ENCODE results near the gene CREB3L2. TPM values are rescaled to one million over a fixed set of nuclear protein-coding genes. Genes with fewer than 3 reads are reported as not detected.

CREB3L2 gene
- total RNA-seq, 4 donors from 2014 or later: 7.9 to 19.1 (median 11.7) TPM

- DNase-seq (ENCODE audit: low spot score in 2 of 2): no peak
- H3K4me3 ChIP-seq (ENCODE audit: low read depth, poor library complexity, severe bottlenecking): no peak overlapping the region
- TF ChIP-seq POLR2A (IDR thresholded peaks at IDR 0.05) (no peak), CTCF (IDR thresholded peaks at IDR 0.05) (no peak)
- intact Hi-C loops (cut with DNase I; ENCODE audit: low total_unique reads): no loop called here
- 25 to 36% methylated on average over 5 of the region's 5 CpGs for WGBS, 2 donors
Observed at GRCh38 chr7:137990251-137990941, 11.5 kb downstream of the CREB3L2 start.

- intact Hi-C loops (cut with DNase I; ENCODE audit: low total_unique reads): no loop called here
- H3K4me3 ChIP-seq (ENCODE audit: low read depth, poor library complexity, severe bottlenecking): no peak overlapping the region
- TF ChIP-seq POLR2A (IDR thresholded peaks at IDR 0.05): no peak
- 69 to 78% methylated on average over 4 of the region's 4 CpGs for WGBS, 2 donors
- no peak for DNase-seq (ENCODE audit: low spot score in 2 of 2)
Observed at GRCh38 chr7:137989590-137989989, 12.3 kb downstream of the CREB3L2 start.

GRCh38 chr7:137989094-137989493 lies 12.8 kb downstream of the CREB3L2 start:
- TF ChIP-seq POLR2A (IDR thresholded peaks at IDR 0.05) (no peak), CTCF (IDR thresholded peaks at IDR 0.05) (no peak)
- DNase-seq (ENCODE audit: low spot score in 2 of 2): no peak
- intact Hi-C loops (cut with DNase I; ENCODE audit: low total_unique reads): no loop called here
- H3K4me3 ChIP-seq (ENCODE audit: low read depth, poor library complexity, severe bottlenecking): no peak overlapping the region
- 56 to 57% methylated on average over 7 of the region's 7 CpGs for WGBS, 2 donors

- DNase-seq (ENCODE audit: low spot score in 2 of 2): no peak
- WGBS, 2 donors: 73 to 74% methylated on average over 4 of the region's 4 CpGs
- no peak overlapping the region for H3K4me3 ChIP-seq (ENCODE audit: low read depth, poor library complexity, severe bottlenecking)
- TF ChIP-seq POLR2A (IDR thresholded peaks at IDR 0.05) (no peak), CTCF (IDR thresholded peaks at IDR 0.05) (no peak)
- intact Hi-C loops (cut with DNase I; ENCODE audit: low total_unique reads): no loop called here
Observed at GRCh38 chr7:137987968-137988367, 13.9 kb downstream of the CREB3L2 start.

GRCh38 chr7:137987563-137987962 lies 14.3 kb downstream of the CREB3L2 start:
- H3K4me3 ChIP-seq (ENCODE audit: low read depth, poor library complexity, severe bottlenecking): no peak overlapping the region
- no peak for DNase-seq (ENCODE audit: low spot score in 2 of 2)
- TF ChIP-seq POLR2A (IDR thresholded peaks at IDR 0.05): no peak
- no peak for TF ChIP-seq CTCF (IDR thresholded peaks at IDR 0.05)
- intact Hi-C loops (cut with DNase I; ENCODE audit: low total_unique reads): no loop called here
- WGBS, 2 donors: 84 to 85% methylated on average over 5 of the region's 5 CpGs

GRCh38 chr7:137987018-137987349 lies 14.9 kb downstream of the CREB3L2 start:
- intact Hi-C loops (cut with DNase I; ENCODE audit: low total_unique reads): no loop called here

More at GRCh38 chr7:137987018-137987349, 14.9 kb downstream of the CREB3L2 start:
- no peak overlapping the region for H3K4me3 ChIP-seq (ENCODE audit: low read depth, poor library complexity, severe bottlenecking)
- TF ChIP-seq CTCF (IDR thresholded peaks at IDR 0.05): no peak
- no peak for TF ChIP-seq POLR2A (IDR thresholded peaks at IDR 0.05)
- 71 to 72% methylated on average over 3 of the region's 3 CpGs for WGBS, 2 donors
- no peak for DNase-seq (ENCODE audit: low spot score in 2 of 2)

Data from lower leg skin (tissue), 4 donors.